K562 (cell line): ENCODE results near the gene GPR176. TPM values are rescaled to one million over a fixed set of nuclear protein-coding genes. Genes with fewer than 3 reads are reported as not detected.

Source experiments
- ATAC-seq: fragments of 200-7000 bp; cut with Tn5 transposase; 3 replicates; pipeline ENCODE4 v1.9.1; 2020; ENCODE audit warnings: moderate library complexity
- BruUV-seq: library from RNA; stranded (reverse); fragments of 400-500 nt; replicated peaks from 2 replicates; lab custom pipeline; 2021; lab: Mats Ljungman, UMichigan
- CTCF ChIA-PET: fragments of 300-600 bp; formaldehyde crosslinking; extraction: SDS; loops from one replicate; lab custom pipeline; 2021; ENCODE audit warnings: low intra/inter-chr PET ratio; lab: Yijun Ruan, JAX
- POLR2A ChIA-PET: fragments of 300-600, 350-650 bp; sonication (Branson Sonifier 250); formaldehyde crosslinking; extraction: SDS; loops from one replicate; lab custom pipeline; 2021; ENCODE audit warnings: antibody characterized with exemption, inconsistent platforms; lab: Yijun Ruan, JAX
- DNase-seq, 4 experiments: peaks; one replicate each; pipeline versions ENCODE4 v3.0.0 to v3.0.0-alpha.2; 2011 to 2018; ENCODE audit warnings: low spot score in 3 of 4, mixed read lengths in 3 of 4; ENCODE audit errors: extremely low read depth in 1 of 4
- FAIRE-seq: peaks from 2 replicates; lab custom pipeline; 2011; peaks lifted over from hg19 to GRCh38; lab: Jason Lieb, UNC
- H2AFZ ChIP-seq: 2 replicates; pipeline ENCODE4 v1.6.0; 2011; ENCODE audit warnings: low read depth, low read length, control low read depth, inconsistent platforms
- H3K27ac ChIP-seq: fragments of 200-600 bp; 3 replicates; pipeline ENCODE4 v1.8.0; 2011; ENCODE audit warnings: low read depth, mild to moderate bottlenecking, control low read depth, inconsistent platforms, low read length, moderate library complexity, mixed read lengths; ENCODE audit errors: extremely low read depth
- H3K27me3 ChIP-seq, 2 experiments: fragments of 300-600 bp in 1 of 2; 2 replicates in 1 of 2; 3 replicates in 1 of 2; pipeline versions ENCODE4 v1.6.0 to v1.8.0; 2011; ENCODE audit warnings: inconsistent platforms in 2 of 2, low read length in 2 of 2, mild to moderate bottlenecking in 1 of 2, mixed read lengths in 1 of 2, moderate library complexity in 1 of 2; ENCODE audit not compliant: control insufficient read depth in 2 of 2, insufficient read depth in 2 of 2
- H3K36me3 ChIP-seq: fragments of 300-600 bp; 3 replicates; pipeline ENCODE4 v1.8.0; 2011; ENCODE audit warnings: mild to moderate bottlenecking, low read length, inconsistent platforms; ENCODE audit not compliant: control insufficient read depth, insufficient read depth
- H3K4me1 ChIP-seq, 2 experiments: fragments of 200-600 bp in 1 of 2; replicated peaks in 1 of 2; 2 replicates in 1 of 2; 3 replicates in 1 of 2; pipeline versions ENCODE4 v1.5.1 to v1.8.0; 2011; ENCODE audit warnings: inconsistent platforms in 2 of 2, low read length in 2 of 2, mild to moderate bottlenecking in 1 of 2, mixed read lengths in 1 of 2, moderate library complexity in 1 of 2; ENCODE audit not compliant: control insufficient read depth in 2 of 2, insufficient read depth in 2 of 2
- H3K4me2 ChIP-seq: 2 replicates; pipeline ENCODE4 v1.6.1; 2011; ENCODE audit warnings: low read length, control low read depth, inconsistent platforms, mixed read lengths; ENCODE audit not compliant: insufficient read depth
- H3K4me3 ChIP-seq: fragments of 200-600 bp; sonication (generic), shearing (Covaris generic); 2 replicates; pipeline ENCODE4 v1.5.1; 2016; ENCODE audit warnings: control low read depth, inconsistent platforms
- H3K79me2 ChIP-seq: fragments of 200-600 bp; 3 replicates; pipeline ENCODE4 v1.8.0; 2011; ENCODE audit warnings: low read length, inconsistent platforms; ENCODE audit not compliant: control insufficient read depth, insufficient read depth
- H3K9ac ChIP-seq, 2 experiments: 2 replicates each; pipeline versions ENCODE4 v1.6.0 to v1.6.1; 2011; ENCODE audit warnings: low read depth in 2 of 2, low read length in 2 of 2, control low read depth in 1 of 2, inconsistent platforms in 1 of 2, mild to moderate bottlenecking in 1 of 2, mixed read lengths in 1 of 2; ENCODE audit not compliant: insufficient read depth in 1 of 2
- H3K9me1 ChIP-seq: one replicate; pipeline ENCODE4 v1.6.0; 2011; ENCODE audit warnings: inconsistent platforms, mild to moderate bottlenecking, low read length, moderate library complexity; ENCODE audit not compliant: control insufficient read depth, insufficient read depth
- H3K9me3 ChIP-seq: replicated peaks from 2 replicates; pipeline ENCODE4 v1.5.1; 2011; ENCODE audit warnings: low read depth, low read length, inconsistent platforms; ENCODE audit not compliant: control insufficient read depth, insufficient read depth
- H4K20me1 ChIP-seq: replicated peaks from 2 replicates; pipeline ENCODE4 v1.6.1; 2011; ENCODE audit warnings: low read length, inconsistent platforms, mixed read lengths; ENCODE audit not compliant: control insufficient read depth, insufficient read depth
- ARID1B ChIP-seq: fragments of 450-650 bp; IDR thresholded peaks from 2 replicates; pipeline ENCODE4 v1.6.1; 2016; ENCODE audit warnings: antibody characterized with exemption, mild to moderate bottlenecking, inconsistent platforms
- HLTF ChIP-seq: fragments of 450-650 bp; IDR thresholded peaks from 2 replicates; pipeline ENCODE4 v1.6.1; 2016
- MAFK ChIP-seq: IDR thresholded peaks from 2 replicates; pipeline ENCODE4 v1.6.1; 2011; ENCODE audit warnings: low read length, improper control_type of control experiment
- WGBS: fragments of 100-300 bp; shearing (Covaris generic); methylation state at CpG from one replicate; pipeline ENCODE4 v1.1.6; 2016; ENCODE audit warnings: low coverage, mixed read lengths; ENCODE audit not compliant: insufficient coverage; ENCODE audit errors: missing lambda C conversion rate; 5-methylcytosine and 5-hydroxymethylcytosine counted together
- in situ Hi-C: fragments of 300-500 bp; cut with MboI; formaldehyde crosslinking; loops from 4 replicates; pipeline ENCODE4 v1.15.0; 2018; ENCODE audit warnings: inconsistent platforms, mixed read lengths
- intact Hi-C: fragments of 100-400 bp; cut with micrococcal nuclease; formaldehyde crosslinking; loops from 2 replicates; pipeline ENCODE4 v1.14.2; 2022
- polyA plus RNA-seq, 8 experiments: library from polyadenylated mRNA; depleted of rRNA in 4 of 8; stranded (reverse) in 5 of 8; unstranded in 3 of 8; fragments of >200 nt; fragmentation: Nextera tagmentation in 2 of 8; fragmentation: Illumina TruSeq in 1 of 8; extraction: Ambion mirVana in 2 of 8; extraction: Trizol in 1 of 8; gene quantifications; 2 replicates each; pipeline versions ENCODE4 v1.2.1 to v1.2.3, GENCODE V29; 2011 to 2014; ENCODE audit warnings: inconsistent platforms in 1 of 8, missing spikeins in 1 of 8
- total RNA-seq, 7 experiments: library from RNA; depleted of rRNA in 6 of 7; stranded (reverse); fragments of >200 nt in 6 of 7; fragmentation: Illumina TruSeq in 2 of 7; extraction: Trizol in 2 of 7; gene quantifications; 2 replicates each; pipeline versions ENCODE4 v1.2.1 to v1.2.3, GENCODE V29; 2011 to 2021; ENCODE audit warnings: low replicate concordance in 1 of 7
- TF ChIP-seq, protein P1 (sequence below): sonication (generic); formaldehyde crosslinking; IDR thresholded peaks from 2 replicates; pipeline ENCODE4 v1.8.0; 2023; ENCODE audit warnings: mild to moderate bottlenecking, missing genetic modification reagents
- TF ChIP-seq, protein P2 (sequence below): fragments of 450-650 bp; IDR thresholded peaks from 2 replicates; pipeline ENCODE4 v1.6.1; 2016; ENCODE audit warnings: mild to moderate bottlenecking

The GPR176 gene
- total and polyA plus RNA-seq, 9 of the 15 experiments (the other 6 are each of a cell fraction or from before 2014, with no cell fraction given) = 0.03 to 1.2 (median 0.76) TPM

DNA sequence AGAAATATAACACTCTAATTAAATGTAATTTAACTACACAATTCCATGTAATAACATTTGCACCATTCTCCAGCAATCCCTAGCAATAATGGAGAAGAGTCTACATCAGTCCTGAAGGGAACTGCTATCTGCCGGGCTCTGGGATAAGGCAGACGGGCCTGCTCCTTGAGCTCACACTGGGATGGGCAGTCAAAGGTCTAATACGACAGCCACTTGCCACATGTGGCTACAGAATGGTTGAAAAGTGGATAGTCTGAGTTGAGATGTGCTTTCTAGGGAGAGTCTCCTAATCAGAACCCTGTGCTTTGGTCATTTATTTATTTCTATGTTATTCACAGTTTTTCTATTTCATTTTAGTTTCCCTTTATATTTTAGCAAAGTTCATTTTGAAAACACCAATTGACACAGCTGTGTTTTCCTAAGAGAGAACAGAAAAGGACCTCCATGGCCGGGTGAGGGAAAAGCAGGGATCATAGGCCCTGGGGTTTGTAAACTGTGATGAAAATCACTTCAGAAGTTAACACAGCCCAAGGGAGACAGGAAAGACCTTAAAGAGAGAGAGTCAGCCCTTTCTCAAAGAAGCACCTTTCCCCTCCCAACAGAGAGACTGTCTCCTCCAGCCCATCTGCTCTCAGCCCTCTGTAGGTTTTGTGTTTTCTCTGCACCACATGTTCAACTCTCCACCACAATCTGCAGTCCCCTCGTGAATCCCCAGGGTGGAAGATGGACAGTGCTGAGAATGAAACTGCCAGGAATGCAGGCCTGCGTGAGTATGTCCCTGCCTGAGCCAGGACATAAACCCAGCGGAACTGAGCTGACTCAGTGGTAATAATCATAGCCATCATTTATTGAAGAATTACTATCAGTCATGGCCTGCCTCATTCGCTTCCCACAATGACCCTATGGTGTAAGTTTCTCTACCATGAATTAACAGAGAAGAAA is 149.0 kb downstream of the GPR176 start:
- no peak overlapping the region for H3K4me3 ChIP-seq
- ChIA-PET POLR2A (interaction anchor here (0.5 kb wide), 1 partner anchor 239 kb away, joined by 3 read pairs; no protein-coding TSS in a partner anchor), CTCF (no interaction called here)
- no peak overlapping the region for H3K9ac ChIP-seq
- no TSS peak for BruUV-seq
- 50% methylated on average over 8 of the region's 8 CpGs for WGBS
- peak overlapping the region; percentile 57 for H3K4me2 ChIP-seq
- no peaks in the 10 kb centered on the region for H3K27me3 ChIP-seq
- intact Hi-C loops (no loop called here), in situ Hi-C loops (no loop called here)
- TF ChIP-seq, protein P1, sequence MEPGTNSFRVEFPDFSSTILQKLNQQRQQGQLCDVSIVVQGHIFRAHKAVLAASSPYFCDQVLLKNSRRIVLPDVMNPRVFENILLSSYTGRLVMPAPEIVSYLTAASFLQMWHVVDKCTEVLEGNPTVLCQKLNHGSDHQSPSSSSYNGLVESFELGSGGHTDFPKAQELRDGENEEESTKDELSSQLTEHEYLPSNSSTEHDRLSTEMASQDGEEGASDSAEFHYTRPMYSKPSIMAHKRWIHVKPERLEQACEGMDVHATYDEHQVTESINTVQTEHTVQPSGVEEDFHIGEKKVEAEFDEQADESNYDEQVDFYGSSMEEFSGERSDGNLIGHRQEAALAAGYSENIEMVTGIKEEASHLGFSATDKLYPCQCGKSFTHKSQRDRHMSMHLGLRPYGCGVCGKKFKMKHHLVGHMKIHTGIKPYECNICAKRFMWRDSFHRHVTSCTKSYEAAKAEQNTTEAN (CRISPR knock-in tag) = no peak
- TF ChIP-seq MAFK = no peak
- TF ChIP-seq HLTF = no peak
- TF ChIP-seq, protein P2, sequence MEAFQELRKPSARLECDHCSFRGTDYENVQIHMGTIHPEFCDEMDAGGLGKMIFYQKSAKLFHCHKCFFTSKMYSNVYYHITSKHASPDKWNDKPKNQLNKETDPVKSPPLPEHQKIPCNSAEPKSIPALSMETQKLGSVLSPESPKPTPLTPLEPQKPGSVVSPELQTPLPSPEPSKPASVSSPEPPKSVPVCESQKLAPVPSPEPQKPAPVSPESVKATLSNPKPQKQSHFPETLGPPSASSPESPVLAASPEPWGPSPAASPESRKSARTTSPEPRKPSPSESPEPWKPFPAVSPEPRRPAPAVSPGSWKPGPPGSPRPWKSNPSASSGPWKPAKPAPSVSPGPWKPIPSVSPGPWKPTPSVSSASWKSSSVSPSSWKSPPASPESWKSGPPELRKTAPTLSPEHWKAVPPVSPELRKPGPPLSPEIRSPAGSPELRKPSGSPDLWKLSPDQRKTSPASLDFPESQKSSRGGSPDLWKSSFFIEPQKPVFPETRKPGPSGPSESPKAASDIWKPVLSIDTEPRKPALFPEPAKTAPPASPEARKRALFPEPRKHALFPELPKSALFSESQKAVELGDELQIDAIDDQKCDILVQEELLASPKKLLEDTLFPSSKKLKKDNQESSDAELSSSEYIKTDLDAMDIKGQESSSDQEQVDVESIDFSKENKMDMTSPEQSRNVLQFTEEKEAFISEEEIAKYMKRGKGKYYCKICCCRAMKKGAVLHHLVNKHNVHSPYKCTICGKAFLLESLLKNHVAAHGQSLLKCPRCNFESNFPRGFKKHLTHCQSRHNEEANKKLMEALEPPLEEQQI = no peak
- no peak for TF ChIP-seq ARID1B
- peak overlapping the region; percentile 84 for H2AFZ ChIP-seq
- no peaks in the 10 kb centered on the region for H3K9me1 ChIP-seq
- no peaks in the 10 kb centered on the region for H3K9me3 ChIP-seq
- no peak overlapping the region; the same call in 2 of the 3 replicates for H3K27ac ChIP-seq
- FAIRE-seq (no peak), DNase-seq (no peak), ATAC-seq (peak; percentile 77)
- no peaks in the 10 kb centered on the region; a peak in 1 of 5 replicates for H3K4me1 ChIP-seq
- no peaks in the 10 kb centered on the region for H4K20me1 ChIP-seq
- no peaks in the 10 kb centered on the region for H3K36me3 ChIP-seq
- no peaks in the 10 kb centered on the region for H3K79me2 ChIP-seq
